T follicular helper cell (primary cell): Measurements from ENCODE around the gene FNDC5.

Experiments used
- DNase-seq: peaks from one replicate; pipeline ENCODE4 v3.0.0-alpha.2; 2020; ENCODE audit warnings: low read depth

FNDC5 gene

DNA sequence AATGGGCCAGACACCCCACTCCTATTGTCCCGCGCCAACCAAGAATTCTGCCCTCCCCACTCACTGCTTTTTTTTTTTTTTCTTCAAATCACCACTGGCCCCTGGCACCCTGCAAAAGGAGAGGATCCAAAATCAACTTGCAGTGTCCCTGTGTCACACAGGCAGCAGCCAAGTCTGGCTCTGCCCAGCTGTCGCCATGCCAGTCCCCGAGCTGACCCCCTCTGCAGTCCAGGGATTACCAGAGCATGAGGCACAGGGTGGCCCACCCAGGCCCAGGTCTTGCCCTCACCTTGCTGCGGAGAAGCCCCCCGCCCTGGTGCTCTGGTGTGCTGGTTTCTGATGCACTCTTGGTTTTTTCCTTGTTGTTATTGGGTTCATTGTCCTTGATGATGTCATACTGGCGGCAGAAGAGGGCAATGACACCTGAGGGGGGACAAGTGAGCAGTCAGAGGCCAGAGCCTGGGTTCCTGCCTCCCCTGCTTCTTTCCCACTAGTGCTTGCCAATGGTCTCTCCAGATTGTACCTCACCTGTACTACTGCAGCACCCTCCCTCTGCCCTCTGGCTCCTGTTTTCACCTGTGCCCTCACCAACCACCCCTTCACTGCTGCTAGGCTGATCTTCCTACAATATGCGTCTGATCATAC lies 6.2 kb downstream of the FNDC5 start:
- DNase-seq: no peak

DNA sequence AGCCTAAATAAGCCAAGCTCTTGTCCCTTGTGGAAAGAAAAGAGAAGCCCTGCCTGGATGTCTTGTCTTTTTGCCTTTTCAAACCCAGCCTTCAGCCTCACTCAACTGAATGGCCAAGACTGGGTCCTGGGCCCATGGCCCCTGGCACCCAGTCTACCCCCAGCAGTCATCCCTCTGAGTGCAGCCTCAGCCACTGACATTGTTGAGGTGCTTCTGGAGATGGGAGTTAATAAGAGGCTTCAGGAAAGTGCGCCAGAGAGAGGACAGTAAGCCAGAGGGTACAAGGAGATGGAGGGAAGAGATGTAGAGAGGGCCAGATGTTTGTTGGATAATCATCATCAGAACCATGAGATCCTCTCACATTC lies 6.8 kb downstream of the FNDC5 start:
- no peak for DNase-seq

DNA sequence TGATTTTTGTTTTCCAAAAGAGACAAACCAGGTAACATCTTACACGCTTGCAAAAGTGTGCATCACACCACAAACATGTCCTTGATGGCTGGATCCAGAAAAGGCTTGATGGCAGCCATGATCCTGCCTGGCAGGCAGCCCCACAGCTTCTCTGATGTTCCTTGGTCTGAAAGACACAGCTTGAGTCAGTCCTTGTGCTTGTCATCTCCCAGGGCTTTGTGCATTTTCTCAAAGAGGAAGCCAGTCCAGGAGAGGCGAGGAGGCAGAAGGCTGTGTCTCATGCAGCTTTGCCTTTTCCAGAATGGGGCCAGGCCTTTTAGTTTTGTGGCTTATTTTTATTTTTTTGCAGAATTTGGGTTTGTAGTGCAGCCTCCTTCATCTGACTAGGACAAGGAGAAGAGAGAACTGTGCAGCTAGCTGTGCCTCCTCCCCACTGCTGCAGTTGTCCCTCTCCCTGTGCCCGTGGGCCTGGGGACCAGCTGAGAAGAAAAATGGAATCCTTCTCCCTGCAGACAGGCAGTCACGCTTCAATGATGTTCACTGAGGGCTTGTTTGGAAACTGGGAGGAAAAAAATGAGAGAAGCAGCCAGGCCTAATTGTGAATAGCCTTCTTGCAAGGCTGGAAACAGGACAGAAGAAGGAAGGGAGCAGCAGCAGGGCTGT lies 7.4 kb downstream of the FNDC5 start:
- no peak for DNase-seq

DNA sequence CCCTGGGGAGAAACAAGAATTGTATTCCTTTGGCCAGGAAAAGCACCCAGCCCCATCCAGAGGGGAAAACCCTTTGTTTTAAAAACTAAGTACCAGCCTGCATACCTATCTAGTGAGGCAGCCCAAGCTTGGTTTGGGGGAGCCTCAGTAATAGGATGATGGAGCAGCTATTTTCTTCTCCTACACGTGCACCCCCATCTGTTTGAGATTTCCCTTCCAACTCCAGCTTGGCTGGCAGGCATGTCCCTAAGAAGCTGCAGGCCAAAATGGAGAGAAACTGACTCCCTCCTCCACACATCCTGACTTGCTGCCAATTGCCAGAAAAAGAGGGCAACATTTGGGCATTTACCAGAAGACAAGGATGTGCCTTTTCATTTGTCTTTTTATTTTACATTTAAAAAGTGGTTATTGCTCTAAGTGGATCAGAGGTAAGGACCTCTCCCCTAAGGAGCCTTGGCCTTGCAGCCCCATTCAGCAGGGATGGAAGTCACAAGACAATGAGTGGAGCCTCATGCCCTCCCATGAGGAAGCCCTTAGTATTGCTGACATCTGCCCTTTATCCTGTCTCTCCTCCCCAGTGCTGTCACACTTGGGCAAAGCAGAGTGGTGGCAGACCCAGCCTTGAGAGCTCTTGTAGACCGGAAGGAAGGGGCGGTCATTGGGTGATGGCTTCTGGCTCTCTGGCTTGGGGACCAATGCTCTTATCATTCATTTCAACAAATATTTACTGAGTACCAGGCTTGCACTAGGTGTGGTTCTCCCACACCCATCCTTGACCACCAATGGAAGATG lies 8.6 kb downstream of the FNDC5 start:
- no peak for DNase-seq

DNA sequence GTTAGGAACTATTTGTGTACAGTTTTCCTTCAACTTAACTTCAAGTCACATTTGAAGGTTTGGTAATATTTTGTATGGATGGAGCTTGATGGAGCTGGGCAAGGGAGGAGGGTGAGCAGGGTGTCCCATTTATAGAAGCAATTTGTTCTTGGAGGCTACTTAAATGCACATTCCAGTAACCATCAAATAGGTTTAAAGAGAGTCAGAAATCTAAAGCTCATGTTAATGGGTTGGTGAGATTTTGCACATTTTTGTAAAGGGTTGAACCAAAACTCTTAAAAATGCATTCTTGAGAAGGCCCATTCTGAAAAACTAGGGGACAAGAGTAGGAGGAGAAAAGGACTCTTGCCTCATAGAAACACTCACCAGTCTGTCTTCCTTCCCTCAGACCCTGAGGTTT lies 10.1 kb downstream of the FNDC5 start:
- no peak for DNase-seq

DNA sequence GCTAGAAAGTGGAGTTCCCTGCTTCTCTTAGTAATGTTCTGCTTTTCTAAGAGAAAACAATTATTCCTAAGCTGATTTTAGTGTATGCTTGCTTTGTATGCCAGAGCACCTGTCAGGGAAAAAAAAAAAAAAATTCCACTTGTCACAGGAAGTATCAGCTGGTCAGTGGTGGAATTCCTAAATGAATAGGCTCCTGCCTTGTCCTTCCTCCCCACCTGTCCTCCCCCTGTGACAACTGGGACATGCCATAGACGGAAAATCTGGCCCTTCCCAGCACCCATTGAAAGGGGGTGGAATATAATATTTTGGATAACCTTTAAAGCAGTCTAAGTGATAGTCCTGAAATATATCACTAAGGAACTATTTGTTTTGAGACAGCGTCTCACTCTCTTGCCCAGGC lies 10.8 kb downstream of the FNDC5 start:
- no peak for DNase-seq

DNA sequence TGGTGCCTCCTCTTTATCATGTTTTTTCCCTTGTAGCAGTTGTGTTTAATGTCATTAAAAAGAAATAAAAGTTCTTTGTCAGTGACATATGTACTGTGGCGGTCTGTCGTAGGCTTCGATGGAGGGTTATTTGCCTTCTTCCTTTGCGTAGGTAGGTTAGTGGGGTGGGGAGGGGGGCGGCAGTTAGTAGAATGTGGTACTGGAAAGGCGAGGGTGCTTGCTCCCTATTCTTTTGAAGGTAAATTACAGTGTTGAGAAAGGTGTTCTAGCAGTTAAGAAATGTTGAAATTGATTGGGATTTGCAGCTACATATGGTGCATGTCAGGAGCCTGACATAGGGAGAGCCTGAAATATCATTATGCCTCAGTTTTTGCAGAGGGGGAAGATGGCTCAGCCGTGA lies 11.9 kb downstream of the FNDC5 start:
- DNase-seq: no peak

DNA sequence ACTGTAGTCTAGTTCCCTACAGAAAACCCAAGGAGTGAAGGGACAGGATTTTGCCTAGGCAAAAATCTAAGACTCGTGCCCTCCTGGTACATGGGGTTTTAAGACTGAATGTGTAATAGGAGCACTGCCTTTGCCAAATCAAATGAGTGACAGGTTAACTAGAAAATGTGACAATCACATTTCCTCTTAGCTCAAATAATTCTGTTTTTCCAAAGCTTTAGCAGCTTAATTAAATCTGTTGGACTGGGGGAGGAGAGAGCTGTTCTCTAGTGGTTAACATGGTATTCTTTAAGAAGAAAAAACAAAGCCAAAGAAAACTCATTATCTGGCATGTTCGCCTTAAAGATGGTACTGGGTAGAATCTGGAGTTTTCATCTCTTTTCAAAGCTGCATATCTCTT lies 12.6 kb downstream of the FNDC5 start:
- DNase-seq: no peak

DNA sequence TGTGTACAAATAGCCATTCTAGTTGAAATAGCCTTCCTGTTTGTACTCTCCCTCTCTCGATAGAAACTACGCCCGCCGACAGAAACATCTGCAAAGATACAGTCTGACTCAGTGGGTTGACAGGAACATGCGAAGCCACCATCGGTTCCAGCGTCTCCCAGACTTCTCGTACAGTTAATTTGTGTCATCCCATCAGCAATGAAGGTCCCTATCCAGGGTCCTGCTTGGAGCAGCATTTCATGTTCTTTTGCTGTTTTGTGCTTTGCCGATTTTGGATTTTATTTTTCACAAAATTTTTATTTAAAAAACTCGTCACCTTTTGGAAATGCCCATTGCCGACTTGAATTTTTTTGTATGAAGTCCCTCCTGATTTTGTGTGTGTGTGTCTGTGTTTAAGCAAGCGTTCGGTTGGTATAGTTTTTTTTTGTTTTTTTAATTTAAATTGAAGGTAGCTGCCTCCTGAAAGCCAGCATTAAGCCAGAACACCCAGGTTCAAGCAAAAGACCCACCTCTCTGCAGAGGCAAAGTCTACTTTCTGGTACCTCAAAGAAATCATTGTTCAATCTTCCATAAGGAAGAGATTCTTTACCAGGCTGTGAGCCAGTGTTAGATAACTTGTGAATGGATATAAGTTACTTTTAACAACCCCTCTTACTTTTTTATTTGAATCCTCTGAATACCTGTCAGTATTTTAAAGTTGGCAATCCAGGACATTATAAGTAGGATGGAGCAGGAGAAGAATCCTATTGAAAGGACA lies 14.7 kb downstream of the FNDC5 start:
- no peak for DNase-seq

DNA sequence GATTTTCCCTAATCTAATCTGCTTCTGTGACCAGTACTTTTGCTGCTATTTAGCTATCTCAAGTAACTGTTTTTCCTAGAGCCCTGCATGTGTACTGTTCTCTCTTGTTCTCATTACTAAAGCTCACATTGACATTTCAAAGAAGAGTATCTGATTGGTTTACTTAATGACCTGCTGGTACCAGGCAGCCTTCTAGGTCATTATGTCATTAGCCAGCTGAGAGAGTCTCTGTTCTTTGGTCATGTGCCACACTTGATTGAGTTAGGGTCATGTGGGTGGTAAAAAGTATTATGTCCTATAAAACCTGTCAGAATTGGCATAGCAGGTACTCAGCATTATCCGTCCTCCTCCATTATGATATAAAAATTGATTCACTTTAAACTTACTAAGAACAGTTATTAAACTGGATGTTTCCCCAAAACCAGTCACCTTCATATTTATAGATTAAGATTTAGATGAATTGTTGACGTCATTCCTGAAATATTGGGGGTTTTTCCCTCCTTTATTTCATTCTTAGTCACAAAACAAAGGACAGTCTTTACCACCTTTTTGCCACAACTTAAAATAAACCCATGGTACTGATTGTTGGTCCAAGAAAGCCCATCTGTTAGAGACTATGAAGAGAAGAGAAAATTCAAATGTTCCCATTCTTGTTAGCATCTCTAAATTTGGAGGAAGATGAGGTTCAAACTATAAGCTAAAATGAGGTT lies 22.2 kb downstream of the FNDC5 start:
- DNase-seq: no peak

DNA sequence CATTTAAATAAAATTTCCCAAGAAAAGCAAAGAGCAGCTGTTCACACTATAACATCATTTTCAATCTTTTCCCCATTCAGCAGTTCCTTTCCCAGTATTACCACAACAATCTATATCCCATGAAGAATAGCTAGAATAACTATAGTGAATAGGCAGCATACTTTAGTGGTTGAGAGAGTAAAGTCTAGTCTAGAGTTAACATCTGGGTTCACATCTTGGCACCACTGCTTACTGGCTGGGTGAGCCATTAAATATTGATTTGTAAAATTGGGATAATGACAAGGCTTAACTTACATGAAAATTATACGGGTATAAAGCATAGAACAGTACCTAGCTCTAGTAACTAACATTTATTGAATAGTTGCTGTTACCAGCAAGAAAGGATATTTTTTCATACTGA lies 38.8 kb downstream of the FNDC5 start:
- no peak for DNase-seq

DNA sequence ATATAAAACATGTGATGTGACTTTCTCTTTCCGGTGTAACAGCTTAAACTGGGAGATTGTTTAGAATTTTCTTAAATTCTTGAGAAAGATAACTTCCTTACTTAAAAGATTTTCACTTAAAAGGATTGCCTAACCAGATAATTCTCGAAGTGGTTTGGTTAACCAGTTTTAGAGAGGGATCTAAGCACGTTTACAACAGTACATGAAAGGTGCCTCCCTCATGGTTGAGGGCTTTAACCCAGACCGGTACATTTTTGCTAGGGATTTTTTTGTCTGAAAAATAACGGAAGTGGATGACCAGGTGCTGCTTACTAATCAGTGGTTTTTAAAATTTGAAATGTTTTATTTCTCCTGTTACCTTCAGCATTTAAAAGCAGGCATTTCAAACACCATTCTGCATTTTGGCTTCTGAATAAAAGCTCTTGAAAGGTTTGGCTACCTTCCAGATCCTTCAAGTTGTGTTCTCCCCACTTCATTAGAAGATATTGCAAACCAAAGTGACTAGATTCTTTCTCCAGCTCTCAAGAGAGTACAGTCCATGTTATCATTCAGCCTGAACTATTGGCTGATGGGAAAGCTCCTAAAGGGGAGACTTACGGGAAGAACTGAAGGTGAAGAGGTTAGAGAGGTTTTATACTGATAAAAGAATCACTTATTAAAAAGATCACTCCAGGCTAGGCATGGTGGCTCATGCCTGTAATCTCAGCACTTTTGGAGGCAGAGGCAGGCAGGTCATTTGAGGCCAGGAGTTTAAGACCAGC lies 40.4 kb downstream of the FNDC5 start:
- no peak for DNase-seq

DNA sequence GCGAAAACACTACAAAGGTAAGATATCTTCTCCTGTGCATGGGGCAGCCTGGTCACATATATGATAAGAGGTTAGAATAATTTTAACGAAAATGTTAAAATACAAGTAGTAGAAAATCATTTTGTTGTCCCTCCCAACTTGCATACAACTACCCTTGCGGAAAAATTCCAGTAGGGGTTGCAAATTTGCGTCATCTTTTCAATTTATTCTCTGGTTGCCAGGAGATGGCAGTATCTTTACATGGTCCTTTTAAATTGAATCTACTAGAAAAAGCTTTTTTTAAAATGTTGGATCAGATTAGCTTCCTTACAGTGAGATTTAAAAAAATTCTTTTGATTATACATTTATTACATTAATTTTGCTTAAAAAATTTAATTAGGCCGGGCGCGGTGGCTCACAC lies 42.4 kb downstream of the FNDC5 start:
- no peak for DNase-seq

DNA sequence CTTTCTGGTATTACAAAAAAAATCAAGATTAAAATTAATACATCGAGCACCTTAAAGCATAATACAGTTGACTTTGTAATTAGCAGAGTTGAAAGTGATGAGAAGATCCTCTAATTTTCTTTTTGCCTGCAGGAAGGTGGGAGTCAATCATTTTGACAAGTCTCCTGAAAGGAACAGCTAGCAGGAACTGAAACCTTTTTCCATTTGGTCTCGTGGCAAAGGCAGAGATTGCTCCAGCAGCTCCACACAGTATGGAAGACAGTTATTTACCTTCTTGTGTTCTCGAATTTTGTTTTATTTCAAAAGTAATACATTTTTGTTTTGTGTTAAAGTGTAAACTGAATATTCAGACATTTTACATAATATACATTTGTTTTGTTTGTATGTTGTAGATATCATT lies 45.5 kb downstream of the FNDC5 start:
- DNase-seq: no peak

DNA sequence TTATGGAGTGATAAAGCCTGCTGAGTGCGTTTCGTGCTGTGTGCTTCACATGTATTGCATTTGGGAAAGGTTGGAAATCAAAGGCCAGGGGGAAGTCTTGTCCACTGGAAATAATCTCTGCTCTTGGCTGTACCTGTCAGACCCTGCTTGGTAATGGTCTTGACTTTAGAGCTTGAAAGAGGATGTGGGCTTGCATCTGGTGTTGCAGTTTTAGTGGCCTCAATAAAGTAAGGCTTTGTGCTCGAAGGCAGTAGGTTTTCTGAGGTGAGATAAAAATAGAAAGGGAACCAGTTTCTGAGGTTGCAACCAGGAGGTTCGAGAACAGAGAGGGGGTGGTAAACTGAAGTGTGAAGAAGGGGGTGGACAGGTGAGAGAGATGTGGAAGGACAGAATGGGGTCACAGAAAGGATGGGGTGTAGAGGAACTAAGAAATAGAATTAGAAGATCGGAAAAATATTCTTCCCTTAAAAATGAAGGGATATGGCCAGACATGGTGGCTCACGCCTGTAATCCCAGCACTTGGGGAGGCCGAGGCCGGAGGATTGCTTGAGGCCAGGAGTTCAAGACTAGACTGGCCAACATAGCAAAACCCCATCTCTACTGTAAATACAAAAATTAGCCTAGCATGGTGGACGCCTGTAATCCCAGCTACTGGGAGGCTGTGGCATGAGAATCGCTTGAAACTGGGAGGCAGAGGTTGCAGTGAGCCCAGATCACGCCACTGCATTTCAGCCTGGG lies 51.7 kb downstream of the FNDC5 start:
- no peak for DNase-seq

DNA sequence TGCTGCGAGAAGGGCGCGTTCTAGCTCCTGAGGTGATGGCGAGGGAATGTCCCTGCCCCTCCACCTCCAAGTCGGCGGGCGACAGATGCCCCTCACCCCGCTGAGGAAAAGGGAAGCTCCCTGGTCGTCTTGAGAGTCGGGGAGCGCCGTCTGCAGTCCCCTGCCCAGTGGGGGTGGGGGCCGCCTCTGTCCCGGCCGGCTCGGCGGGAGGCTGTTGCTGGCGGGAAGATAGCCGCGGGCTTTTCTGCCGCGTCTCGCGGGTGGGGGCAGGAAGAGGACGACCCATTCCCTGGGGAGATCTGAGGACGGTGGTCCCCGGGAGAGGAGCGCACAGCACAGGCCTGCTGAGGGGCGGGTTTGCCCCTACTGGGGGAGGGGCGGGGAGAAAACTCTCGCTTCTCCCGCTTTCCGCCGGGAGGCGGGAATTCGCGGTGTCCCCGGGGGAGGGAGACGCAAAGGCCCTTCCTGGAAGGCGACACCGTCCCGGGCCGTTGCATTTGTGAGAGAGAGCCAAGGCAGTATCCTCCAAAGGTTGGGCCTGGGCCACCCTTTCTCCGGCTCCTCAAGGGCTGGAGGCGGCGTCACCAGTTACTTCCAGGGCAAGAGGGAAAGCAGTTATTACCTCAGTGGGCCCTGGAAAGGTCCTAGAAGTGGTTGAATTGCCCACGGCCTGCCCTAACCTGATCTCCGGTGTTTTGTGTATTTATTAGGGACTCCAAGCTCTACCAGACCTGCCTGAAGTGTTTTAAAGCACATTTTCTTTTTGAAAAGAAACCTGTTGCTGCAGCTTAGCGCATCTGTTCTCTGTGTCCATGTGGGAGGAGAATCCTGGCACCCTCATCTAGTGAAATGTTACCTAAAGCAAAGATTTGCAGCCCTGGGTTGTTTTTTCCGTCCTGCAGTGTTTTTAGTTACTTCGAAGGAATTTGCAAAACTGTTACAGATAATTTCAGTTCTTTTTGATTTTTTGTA lies 52.6 kb downstream of the FNDC5 start:
- peak; percentile 13 for DNase-seq

DNA sequence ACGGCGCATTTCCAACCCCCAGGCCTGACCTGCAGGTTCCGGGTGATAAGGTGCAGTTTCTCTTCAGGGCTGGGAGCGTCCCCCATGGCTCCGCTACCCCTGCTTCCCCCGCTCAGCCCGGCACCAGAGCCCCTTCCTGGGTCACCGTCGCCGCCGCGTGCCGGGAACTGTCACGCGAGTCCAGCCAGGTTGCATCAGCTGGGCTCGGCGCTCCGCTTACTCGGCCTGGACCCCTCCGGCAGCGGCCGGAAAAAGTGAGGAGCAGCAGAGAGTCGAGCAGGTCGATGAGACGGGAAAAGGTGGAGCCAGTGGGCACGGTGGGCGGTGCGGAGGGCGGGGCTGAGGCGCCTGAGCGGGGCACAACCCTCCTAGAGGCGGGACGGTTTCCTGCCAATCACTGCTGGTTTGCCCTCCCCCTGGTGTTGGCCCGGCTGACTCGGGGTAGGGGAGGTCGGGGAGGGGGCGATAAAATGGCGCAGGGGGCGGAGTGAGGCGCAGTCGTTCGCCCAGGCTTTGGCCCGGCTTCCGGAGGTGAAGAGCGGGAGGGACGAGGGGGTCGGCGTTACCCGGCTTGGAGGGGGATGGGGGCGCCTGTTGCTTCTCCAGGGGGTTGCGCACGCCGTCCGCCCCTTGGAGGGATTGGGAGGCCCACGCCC lies 53.4 kb downstream of the FNDC5 start, which contains the start of the genes S100PBP and YARS1:
Gene S100PBP (plus strand): TSS at position 495 of the 656 bp plus-strand sequence. CDS start 8,447 bp downstream, outside the sequence.
Gene YARS1 (minus strand): TSS at position 200 of the 656 bp plus-strand sequence. CDS start 114 bp downstream, at position 86.
- peak; percentile 99 for DNase-seq

DNA sequence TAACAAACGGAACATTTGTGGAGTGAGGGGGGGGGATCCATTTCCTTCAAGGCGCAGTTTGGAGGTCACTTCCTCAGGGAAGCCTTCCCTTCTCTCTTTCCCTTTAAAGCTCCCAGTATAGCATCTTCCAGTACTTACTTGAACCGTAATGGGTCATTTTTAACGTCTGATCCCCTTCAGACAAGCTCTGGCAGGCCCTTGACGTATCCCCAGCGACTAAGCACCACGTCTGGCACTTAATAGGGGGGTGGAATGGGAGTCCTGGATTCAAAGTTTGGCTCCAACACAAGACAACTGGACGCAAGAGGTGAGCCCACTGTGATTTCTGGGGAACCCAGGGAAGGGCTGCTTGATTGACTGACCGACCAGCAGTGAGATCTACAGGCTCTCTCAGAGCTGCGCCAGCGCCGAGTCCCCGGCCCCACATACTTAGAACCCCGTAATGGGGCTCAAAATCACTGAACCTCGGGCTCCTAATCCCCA lies 54.0 kb downstream of the FNDC5 start:
- DNase-seq: no peak
